Measurements from ENCODE around the gene XRCC4.

DNA sequence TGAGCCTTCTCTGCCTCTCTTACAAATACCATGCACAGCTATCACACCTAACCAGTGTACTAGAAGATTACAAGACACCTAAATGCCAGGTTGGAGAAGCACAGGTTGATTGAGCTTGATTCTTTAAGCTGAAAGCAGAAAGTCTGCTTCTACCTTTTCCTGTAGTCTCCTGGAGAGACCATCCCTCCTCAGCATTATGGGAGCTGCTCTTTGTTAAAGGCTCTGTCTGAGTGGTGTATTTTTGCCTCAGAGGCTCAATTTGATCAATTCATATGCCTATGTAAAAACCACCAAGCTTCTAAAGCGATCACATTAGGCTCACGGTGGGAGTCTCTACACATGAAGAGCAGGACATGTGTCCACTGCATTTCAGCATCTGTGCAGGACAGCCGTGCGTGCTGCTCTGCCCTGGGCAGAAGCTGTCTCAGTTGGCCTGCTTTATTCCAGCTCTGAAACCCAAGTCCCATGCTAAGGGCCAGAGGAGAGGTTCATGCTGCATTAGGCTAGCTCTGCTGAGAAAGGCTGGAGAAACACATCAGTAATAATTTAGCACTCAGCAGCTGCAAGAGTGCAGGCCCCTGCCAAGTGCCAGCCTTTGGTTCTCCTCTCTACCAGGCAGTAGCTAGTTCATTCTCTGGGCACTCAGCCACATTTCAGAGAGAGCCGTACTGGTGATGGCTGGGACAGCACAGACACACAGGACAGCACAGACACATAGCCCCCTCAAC lies 41.8 kb upstream of the XRCC4 start:
- TF ChIP-seq, protein P1, sequence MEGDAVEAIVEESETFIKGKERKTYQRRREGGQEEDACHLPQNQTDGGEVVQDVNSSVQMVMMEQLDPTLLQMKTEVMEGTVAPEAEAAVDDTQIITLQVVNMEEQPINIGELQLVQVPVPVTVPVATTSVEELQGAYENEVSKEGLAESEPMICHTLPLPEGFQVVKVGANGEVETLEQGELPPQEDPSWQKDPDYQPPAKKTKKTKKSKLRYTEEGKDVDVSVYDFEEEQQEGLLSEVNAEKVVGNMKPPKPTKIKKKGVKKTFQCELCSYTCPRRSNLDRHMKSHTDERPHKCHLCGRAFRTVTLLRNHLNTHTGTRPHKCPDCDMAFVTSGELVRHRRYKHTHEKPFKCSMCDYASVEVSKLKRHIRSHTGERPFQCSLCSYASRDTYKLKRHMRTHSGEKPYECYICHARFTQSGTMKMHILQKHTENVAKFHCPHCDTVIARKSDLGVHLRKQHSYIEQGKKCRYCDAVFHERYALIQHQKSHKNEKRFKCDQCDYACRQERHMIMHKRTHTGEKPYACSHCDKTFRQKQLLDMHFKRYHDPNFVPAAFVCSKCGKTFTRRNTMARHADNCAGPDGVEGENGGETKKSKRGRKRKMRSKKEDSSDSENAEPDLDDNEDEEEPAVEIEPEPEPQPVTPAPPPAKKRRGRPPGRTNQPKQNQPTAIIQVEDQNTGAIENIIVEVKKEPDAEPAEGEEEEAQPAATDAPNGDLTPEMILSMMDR (IDR thresholded peaks at IDR 0.05; ENCODE audit: insufficient read depth, low read depth, low read length) = no peak
- no peak for TF ChIP-seq EZH2 (IDR thresholded peaks at IDR 0.05; ENCODE audit: insufficient read depth, low read length)

Data from astrocyte (in vitro differentiated cells and primary cell).